Neural cell (in vitro differentiated cells): ENCODE data around the gene PLXNA4. TPM values are rescaled to one million over a fixed set of nuclear protein-coding genes. Genes with fewer than 3 reads are reported as not detected.

Experiments used
- H2AFZ ChIP-seq: fragments of 200-600, 300-800 bp; sonication (generic), shearing (Covaris generic); 2 replicates; pipeline ENCODE4 v1.6.0; 2014; ENCODE audit warnings: low read depth, mild to moderate bottlenecking, antibody characterized with exemption, low read length, moderate library complexity
- H3F3A ChIP-seq: fragments of 200-600 bp; shearing (Covaris generic); 2 replicates; pipeline ENCODE4 v1.6.1; 2016; ENCODE audit warnings: mild to moderate bottlenecking, moderate library complexity, mixed read lengths, antibody characterized with exemption, low read length; ENCODE audit not compliant: insufficient read depth, poor library complexity, severe bottlenecking
- H3K27ac ChIP-seq: fragments of 200-600, 300-800 bp; sonication (generic), shearing (Covaris generic); 2 replicates; pipeline ENCODE4 v1.5.1; 2014; ENCODE audit warnings: mild to moderate bottlenecking, low read length, moderate library complexity
- H3K27me3 ChIP-seq: fragments of 300-800, 200-600 bp; sonication (generic), shearing (Covaris generic); 2 replicates; pipeline ENCODE4 v1.6.0; 2014; ENCODE audit warnings: mild to moderate bottlenecking, low read depth, low read length, moderate library complexity; ENCODE audit not compliant: insufficient read depth
- H3K36me3 ChIP-seq: fragments of 300-800, 200-600 bp; sonication (generic), shearing (Covaris generic); 2 replicates; pipeline ENCODE4 v1.5.1; 2014; ENCODE audit warnings: mild to moderate bottlenecking, antibody characterized with exemption, low read length, moderate library complexity; ENCODE audit not compliant: insufficient read depth
- H3K4me2 ChIP-seq: fragments of 300-800, 200-600 bp; sonication (generic), shearing (Covaris generic); 2 replicates; pipeline ENCODE4 v1.6.0; 2014; ENCODE audit warnings: mild to moderate bottlenecking, low read length
- H3K4me3 ChIP-seq: fragments of 300-800, 200-600 bp; sonication (generic), shearing (Covaris generic); 2 replicates; pipeline ENCODE4 v1.5.1; 2014; ENCODE audit warnings: mild to moderate bottlenecking, low read length, moderate library complexity
- H3K79me2 ChIP-seq: fragments of 200-600 bp; shearing (Covaris generic); replicated peaks from 2 replicates; pipeline ENCODE4 v1.6.0; 2014; ENCODE audit warnings: mild to moderate bottlenecking, low read length, moderate library complexity; ENCODE audit not compliant: insufficient read depth
- H3K9ac ChIP-seq: fragments of 300-800, 200-600 bp; sonication (generic), shearing (Covaris generic); 2 replicates; pipeline ENCODE4 v1.6.1; 2016; ENCODE audit warnings: mild to moderate bottlenecking, low read length, mixed read lengths
- H3K9me2 ChIP-seq: fragments of 200-600 bp; shearing (Covaris generic); 2 replicates; pipeline ENCODE4 v1.6.1; 2016; ENCODE audit warnings: mild to moderate bottlenecking, low read length, mixed read lengths; ENCODE audit not compliant: insufficient read depth
- H3K9me3 ChIP-seq: fragments of 200-600, 300-800 bp; sonication (generic), shearing (Covaris generic); 2 replicates; pipeline ENCODE4 v1.6.1; 2016; ENCODE audit warnings: mild to moderate bottlenecking, mixed run types, low read length, moderate library complexity, mixed read lengths
- H4K20me1 ChIP-seq: fragments of 200-600 bp; shearing (Covaris generic); 2 replicates; pipeline ENCODE4 v1.6.1; 2016; ENCODE audit warnings: mild to moderate bottlenecking, mixed run types; ENCODE audit not compliant: insufficient read depth
- CTCF ChIP-seq: fragments of 450-650 bp; IDR thresholded peaks from 2 replicates; pipeline ENCODE4 v1.5.1; 2014; ENCODE audit warnings: antibody characterized with exemption, mild to moderate bottlenecking, moderate library complexity; ENCODE audit not compliant: poor library complexity, severe bottlenecking
- EP300 ChIP-seq: fragments of 450-650 bp; conservative IDR thresholded peaks from 2 replicates; pipeline ENCODE4 v1.6.1; 2014; ENCODE audit warnings: antibody characterized with exemption, mild to moderate bottlenecking, moderate library complexity; ENCODE audit not compliant: poor library complexity, severe bottlenecking
- EZH2 ChIP-seq: fragments of 200-600, 300-800 bp; shearing (Covaris generic), sonication (generic); IDR thresholded peaks from 2 replicates; pipeline ENCODE4 v1.6.1; 2014; ENCODE audit warnings: antibody characterized with exemption, low read length, borderline replicate concordance, mild to moderate bottlenecking; ENCODE audit not compliant: insufficient read depth, poor library complexity, severe bottlenecking
- MXI1 ChIP-seq: fragments of 450-650 bp; conservative IDR thresholded peaks from 2 replicates; pipeline ENCODE4 v1.6.1; 2014; ENCODE audit warnings: antibody characterized with exemption, mild to moderate bottlenecking; ENCODE audit not compliant: poor library complexity, severe bottlenecking
- POLR2AphosphoS5 ChIP-seq: IDR thresholded peaks from 2 replicates; pipeline ENCODE4 v1.6.1; 2012
- RAD21 ChIP-seq: fragments of 450-650 bp; conservative IDR thresholded peaks from 2 replicates; pipeline ENCODE4 v1.6.1; 2014; ENCODE audit warnings: antibody characterized with exemption, mild to moderate bottlenecking, moderate library complexity
- REST ChIP-seq: IDR thresholded peaks from 2 replicates; pipeline ENCODE4 v1.6.1; 2012; ENCODE audit warnings: borderline replicate concordance
- SMC3 ChIP-seq: fragments of 450-650 bp; conservative IDR thresholded peaks from 2 replicates; pipeline ENCODE4 v1.6.1; 2014; ENCODE audit warnings: antibody characterized with exemption, mild to moderate bottlenecking, moderate library complexity; ENCODE audit not compliant: poor library complexity
- TAF1 ChIP-seq: IDR thresholded peaks from 2 replicates; pipeline ENCODE4 v1.6.1; 2012; ENCODE audit warnings: low read depth
- polyA plus RNA-seq: library from polyadenylated mRNA; depleted of rRNA; stranded (reverse); fragments of >200 nt; gene quantifications from 2 replicates; pipeline ENCODE4 v1.2.3, GENCODE V29; 2014

Gene PLXNA4
- polyA plus RNA-seq, 1 donor from 2014 or later: 7.2 TPM

- no peak overlapping the region for H3K27ac ChIP-seq
- peak overlapping the region; percentile 33 for H3K4me3 ChIP-seq
- H3K9me3 ChIP-seq: peaks cover 5% of the 10 kb centered on the region
- no peaks in the 10 kb centered on the region for H3K27me3 ChIP-seq
- no peak for TF ChIP-seq TAF1
- TF ChIP-seq MXI1: no peak
- TF ChIP-seq POLR2AphosphoS5: no peak
- TF ChIP-seq CTCF: no peak
- no peak for TF ChIP-seq RAD21
- TF ChIP-seq REST: no peak
- TF ChIP-seq SMC3: no peak
- no peak for TF ChIP-seq EZH2
- TF ChIP-seq EP300: no peak
- no peaks in the 10 kb centered on the region for H3K36me3 ChIP-seq
- H4K20me1 ChIP-seq: no peaks in the 10 kb centered on the region
- no peaks in the 10 kb centered on the region for H3F3A ChIP-seq
- H2AFZ ChIP-seq: no peak overlapping the region
- no peaks in the 10 kb centered on the region for H3K79me2 ChIP-seq
- H3K4me2 ChIP-seq: peak overlapping the region; percentile 33
- H3K9ac ChIP-seq: no peak overlapping the region
- H3K9me2 ChIP-seq: no peaks in the 10 kb centered on the region
Measured at GRCh38 chr7:132475669-132476116, 100.6 kb downstream of the PLXNA4 start.

GRCh38 chr7:132475037-132475668 lies 101.1 kb downstream of the PLXNA4 start:
- no peaks in the 10 kb centered on the region for H3K36me3 ChIP-seq
- no peaks in the 10 kb centered on the region for H3F3A ChIP-seq
- H3K4me3 ChIP-seq: peak overlapping the region; percentile 33
- no peak overlapping the region for H3K9ac ChIP-seq
- TF ChIP-seq TAF1 (no peak), REST (no peak), EZH2 (no peak), POLR2AphosphoS5 (no peak), SMC3 (no peak), MXI1 (no peak), RAD21 (no peak), EP300 (no peak), CTCF (no peak)
- H2AFZ ChIP-seq: no peak overlapping the region
- no peaks in the 10 kb centered on the region for H3K79me2 ChIP-seq
- no peaks in the 10 kb centered on the region for H3K27me3 ChIP-seq
- H3K9me3 ChIP-seq: peaks cover 5% of the 10 kb centered on the region
- no peaks in the 10 kb centered on the region for H4K20me1 ChIP-seq
- H3K4me2 ChIP-seq: peak overlapping the region; percentile 33
- no peaks in the 10 kb centered on the region for H3K9me2 ChIP-seq
- H3K27ac ChIP-seq: no peak overlapping the region
